GM21381 (cell line): ENCODE results near the gene FAM161A.
"Not testable (repeated sequence)": the region's sequence is repeated elsewhere in the genome, so short reads cannot be mapped to it uniquely, and the experiment has no call there.

Experiments
- ATAC-seq: cut with Tn5 transposase; IDR thresholded peaks from one replicate; pipeline ENCODE4 v1.9.1; 2021; ENCODE audit warnings: mild to moderate bottlenecking, moderate library complexity; ENCODE audit not compliant: unreplicated experiment

FAM161A gene

GRCh38 chr2:61853847-61854563 lies at the start of gene FAM161A:
FAM161A (minus strand) TSS chr2:61854060; CDS start chr2:61854041, 19 bp downstream.
- ATAC-seq, result peak; percentile 82

- ATAC-seq, result no peak
Measured at GRCh38 chr2:61900281-61900680, 46.4 kb upstream of the FAM161A start.

- no peak for ATAC-seq
Measured at GRCh38 chr2:61898810-61899209, 45.0 kb upstream of the FAM161A start.

- peak; percentile 84 for ATAC-seq
Measured at GRCh38 chr2:61888267-61889055, 34.6 kb upstream of the FAM161A start, which contains the start of gene CCT4. CCT4 (minus strand) TSS chr2:61888656; CDS start chr2:61888507, 149 bp downstream.

GRCh38 chr2:61887717-61888266 lies 33.9 kb upstream of the FAM161A start:
- ATAC-seq, result no peak

- ATAC-seq, result no peak
Measured at GRCh38 chr2:61885896-61886603, 32.2 kb upstream of the FAM161A start.

- ATAC-seq, result no peak
Measured at GRCh38 chr2:61882850-61883249, 29.0 kb upstream of the FAM161A start.

- ATAC-seq, result not testable (repeated sequence)
Measured at GRCh38 chr2:61879351-61879750, 25.5 kb upstream of the FAM161A start.

GRCh38 chr2:61878761-61879160 lies 24.9 kb upstream of the FAM161A start:
- ATAC-seq, result no peak

- ATAC-seq, result no peak
Measured at GRCh38 chr2:61877571-61878245, 23.8 kb upstream of the FAM161A start.

GRCh38 chr2:61876400-61876799 lies 22.5 kb upstream of the FAM161A start:
- ATAC-seq, result no peak

- ATAC-seq, result not testable (repeated sequence)
Measured at GRCh38 chr2:61866482-61867089, 12.7 kb upstream of the FAM161A start.

GRCh38 chr2:61862085-61862484 lies 8.2 kb upstream of the FAM161A start:
- no peak for ATAC-seq

- ATAC-seq, result no peak
Measured at GRCh38 chr2:61857224-61857623, 3.4 kb upstream of the FAM161A start.

GRCh38 chr2:61855318-61855613 lies 1.4 kb upstream of the FAM161A start:
- no peak for ATAC-seq

GRCh38 chr2:61854564-61855317 lies 881 bp upstream of the FAM161A start:
- peak; percentile 80 for ATAC-seq

GRCh38 chr2:61853086-61853846 lies 594 bp downstream of the FAM161A start:
- peak; percentile 59 for ATAC-seq

GRCh38 chr2:61851270-61851669 lies 2.6 kb downstream of the FAM161A start:
- not testable (repeated sequence) for ATAC-seq

GRCh38 chr2:61845320-61845719 lies 8.5 kb downstream of the FAM161A start:
- ATAC-seq, result no peak
